ENCODE results near the gene GID4. TPM values are rescaled to one million over a fixed set of nuclear protein-coding genes. Genes with fewer than 3 reads are reported as not detected.
A peak's percentile ranks its signal among the peaks of the same experiment; 100 is the strongest.

The GID4 gene
- total RNA-seq, 1 donor from 2014 or later: 5.1 TPM

DNA sequence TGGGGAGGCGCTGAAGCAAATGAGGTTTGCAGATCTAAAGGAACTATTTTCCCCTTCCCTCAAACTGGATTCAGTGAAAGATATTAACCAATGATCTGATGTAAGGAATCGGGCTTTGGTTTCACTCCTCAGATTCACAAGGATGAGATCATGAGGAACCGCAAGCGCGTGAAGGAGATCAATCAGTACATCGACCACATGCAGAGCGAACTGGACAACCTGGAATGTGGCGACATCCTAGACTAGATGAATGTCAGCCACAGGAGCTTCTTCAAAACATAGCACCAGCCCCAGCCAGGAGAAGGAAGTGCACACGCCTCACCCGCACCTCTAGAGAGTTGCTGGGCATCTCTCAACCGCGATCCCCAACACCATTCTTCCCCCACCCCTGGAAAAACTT lies 22.8 kb upstream of the GID4 start:
- no peak for DNase-seq (ENCODE audit: low read depth in 2 of 2)

DNA sequence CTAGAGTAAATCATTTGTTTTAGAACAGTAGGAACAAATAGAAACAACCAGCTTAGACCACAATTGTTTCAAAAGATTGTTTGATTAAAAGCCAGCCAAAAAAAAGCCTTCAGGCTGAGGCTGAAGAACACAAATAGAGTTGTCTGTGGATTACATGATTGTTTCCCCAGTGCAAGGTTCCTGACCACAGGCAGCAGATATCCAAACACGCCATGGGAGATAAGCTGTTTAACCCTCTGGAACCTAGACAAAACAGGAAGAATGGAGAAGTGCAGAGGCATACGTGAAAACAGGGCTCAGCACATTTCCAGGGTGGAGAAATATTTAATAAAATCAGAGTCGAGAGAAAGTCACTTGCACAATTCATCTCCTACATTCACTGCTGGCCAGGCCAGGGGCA lies 21.2 kb upstream of the GID4 start:
- peak; percentile 48 to 70 for DNase-seq (ENCODE audit: low read depth in 2 of 2)

DNA sequence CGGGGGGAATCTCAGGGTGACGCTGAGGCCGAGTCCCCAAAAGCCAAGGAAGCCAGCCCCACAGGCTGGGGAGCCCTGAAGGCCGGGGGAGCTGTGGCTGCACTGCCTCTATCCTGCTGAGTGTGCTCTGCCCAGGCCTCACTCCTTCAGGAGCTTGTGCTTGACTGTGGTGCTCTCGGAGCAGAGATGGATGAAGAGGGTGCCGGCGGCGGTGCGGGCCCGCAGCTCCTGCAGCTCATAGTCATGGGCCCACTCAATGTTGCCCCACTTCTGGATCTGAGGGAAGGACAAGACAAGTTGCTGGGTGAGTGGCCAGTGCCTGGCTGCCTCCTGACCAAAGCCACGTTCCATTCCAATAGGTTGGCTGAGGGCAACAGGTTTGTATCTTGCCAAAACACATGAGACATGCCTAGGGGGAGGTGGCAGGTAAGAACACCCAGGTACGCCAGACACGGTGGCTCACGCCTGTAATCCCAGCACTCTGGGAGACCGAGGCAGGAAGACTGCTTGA lies 20.7 kb upstream of the GID4 start:
- no peak for DNase-seq (ENCODE audit: low read depth in 2 of 2)

DNA sequence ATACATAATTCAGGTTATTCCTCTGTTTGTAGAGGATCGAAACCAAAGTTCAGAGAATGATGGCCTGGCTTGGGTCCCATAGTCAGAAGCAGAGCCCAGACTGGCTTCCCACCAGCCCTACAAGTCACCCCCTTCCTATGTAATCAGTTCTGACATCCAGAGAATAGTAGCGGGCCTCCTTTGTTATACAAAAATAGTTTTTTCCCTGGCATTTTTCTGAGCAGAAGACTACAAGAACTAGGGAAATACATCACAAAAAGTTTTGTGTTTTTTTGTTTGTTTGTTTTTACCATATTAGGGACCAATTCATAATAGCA lies 19.4 kb upstream of the GID4 start:
- no peak for DNase-seq (ENCODE audit: low read depth in 2 of 2)

DNA sequence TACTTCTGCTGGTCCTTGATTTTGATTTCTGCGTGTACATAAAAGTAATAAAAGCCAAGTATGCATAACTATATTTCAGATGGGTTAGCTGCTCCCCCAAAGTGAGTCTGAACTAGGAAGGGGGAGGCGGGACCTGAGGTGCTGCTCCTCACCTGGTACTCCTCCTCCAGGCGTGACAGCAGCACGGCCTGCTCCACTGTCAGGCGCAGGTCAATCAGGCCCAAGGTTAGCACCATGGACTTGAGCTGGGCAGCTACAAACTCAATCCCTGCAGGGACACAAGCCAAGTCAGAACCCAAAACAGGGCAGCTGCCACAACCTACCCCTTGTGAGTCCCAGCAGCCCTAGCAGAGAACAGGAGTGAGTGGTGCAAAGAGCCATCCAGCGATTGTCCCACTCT lies 18.2 kb upstream of the GID4 start:
- DNase-seq (ENCODE audit: low read depth in 2 of 2): no peak

DNA sequence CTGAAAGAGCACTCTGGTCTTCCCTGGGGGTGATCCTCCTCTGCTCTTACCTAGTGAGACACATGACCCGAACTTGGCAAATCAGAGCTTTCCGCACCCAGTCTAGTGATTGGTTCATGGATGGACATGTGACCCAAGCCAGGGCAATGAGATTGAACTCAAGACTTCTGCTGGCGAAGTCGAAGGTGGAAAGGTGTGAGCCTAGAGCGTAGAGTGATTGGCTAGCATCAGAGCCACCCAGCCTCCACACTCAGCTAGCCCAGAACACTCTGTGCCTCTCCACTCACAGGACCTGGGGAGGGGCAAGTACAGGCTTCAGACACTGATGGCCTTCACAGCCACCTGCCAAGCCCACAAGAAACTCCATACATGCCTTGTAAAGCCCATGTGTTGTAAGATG lies 17.8 kb upstream of the GID4 start:
- DNase-seq (ENCODE audit: low read depth in 2 of 2): no peak

DNA sequence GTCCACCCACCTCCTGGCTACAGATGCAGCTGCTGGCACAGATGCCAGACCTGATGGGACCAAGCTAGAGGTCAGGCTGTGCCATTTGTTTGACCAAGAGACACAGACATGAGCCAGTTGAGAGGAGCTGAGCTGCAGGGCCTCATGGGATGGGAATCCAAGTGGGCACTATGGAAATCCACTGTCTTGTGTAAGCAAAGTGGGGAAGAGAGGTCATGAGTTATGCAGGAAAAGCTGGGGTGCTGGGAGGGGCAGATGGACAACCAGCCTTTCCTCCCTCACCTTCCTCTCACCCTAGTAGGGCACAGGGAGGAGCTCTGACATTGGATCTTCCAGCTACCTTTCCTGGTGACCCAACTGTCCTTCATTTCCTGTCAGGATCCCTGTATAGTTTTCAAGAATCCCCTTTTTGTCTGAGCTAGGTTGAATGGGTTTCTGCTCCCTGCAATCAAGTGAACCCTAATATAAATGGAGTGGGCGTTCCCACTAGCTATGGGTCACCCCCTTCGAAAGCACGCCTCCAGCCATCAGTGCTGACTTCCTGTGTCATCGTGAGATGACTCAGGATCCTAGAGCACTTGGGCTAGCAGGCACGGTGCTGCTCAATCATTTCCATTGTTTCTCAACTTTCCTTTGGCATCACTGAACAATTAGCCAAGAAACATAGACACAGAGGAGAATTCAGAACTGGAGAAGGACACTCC lies 13.8 kb upstream of the GID4 start:
- DNase-seq (ENCODE audit: low read depth in 2 of 2): peak in 1 of 2 donors; percentile 55

DNA sequence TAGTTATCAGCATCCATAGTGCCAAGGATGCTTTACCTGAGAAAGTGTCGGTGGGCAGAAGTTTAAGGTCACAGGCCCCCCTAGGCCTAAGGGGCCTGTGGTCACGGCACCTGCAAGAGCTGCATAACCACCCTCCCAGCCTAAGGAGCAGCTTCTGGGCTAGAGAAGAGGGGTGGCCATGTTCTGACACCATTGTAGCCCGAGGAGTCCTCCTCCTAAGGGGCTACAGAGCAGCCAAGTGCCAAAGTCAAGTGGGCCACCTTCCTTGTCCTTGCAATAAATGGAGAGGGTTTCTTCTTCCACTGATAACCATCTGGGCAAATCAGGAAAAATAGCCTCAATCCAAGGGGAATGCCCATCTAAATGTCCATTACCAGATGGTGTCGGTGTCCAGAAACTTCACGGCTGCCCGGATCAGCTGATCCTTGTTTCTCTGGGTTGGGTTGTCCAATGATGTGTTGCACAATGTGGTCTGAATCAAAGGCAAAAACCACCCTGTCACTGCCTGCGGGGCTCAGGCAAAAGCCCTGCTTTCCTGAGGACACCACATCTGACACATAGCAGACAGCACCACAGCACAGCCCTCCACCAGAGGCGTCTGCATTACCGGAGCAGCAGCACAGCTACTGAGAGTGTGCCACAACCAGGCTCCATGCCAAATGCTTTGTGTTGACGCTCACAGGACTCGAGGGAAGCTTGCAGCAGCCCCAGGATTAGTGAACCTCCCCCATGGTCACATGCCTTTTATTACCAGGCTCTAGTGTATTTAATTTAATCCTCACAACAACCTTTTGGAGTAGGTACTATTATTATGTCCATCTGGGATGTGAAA lies 13.0 kb upstream of the GID4 start:
- DNase-seq (ENCODE audit: low read depth in 2 of 2): peak; percentile 77 to 88

DNA sequence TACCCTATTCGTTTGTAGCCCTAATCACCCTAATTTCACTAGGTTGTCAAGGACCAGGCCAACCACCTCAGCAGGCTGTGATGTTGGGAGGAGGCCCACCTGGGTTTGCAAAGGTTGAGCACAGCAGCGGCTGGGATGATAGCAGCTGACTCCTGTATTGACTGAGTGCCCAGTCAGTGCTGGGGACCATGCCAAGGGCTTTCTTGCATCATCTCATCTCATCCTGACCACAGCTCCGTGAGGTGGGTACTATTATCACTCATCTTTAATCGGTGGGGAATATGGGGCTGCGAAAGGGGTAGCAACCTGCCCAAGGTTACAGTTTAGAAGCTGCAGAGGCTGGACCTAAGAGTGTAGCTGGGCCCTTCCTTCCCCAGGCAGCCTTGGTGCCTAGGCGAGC lies 11.9 kb upstream of the GID4 start:
- DNase-seq (ENCODE audit: low read depth in 2 of 2): no peak

DNA sequence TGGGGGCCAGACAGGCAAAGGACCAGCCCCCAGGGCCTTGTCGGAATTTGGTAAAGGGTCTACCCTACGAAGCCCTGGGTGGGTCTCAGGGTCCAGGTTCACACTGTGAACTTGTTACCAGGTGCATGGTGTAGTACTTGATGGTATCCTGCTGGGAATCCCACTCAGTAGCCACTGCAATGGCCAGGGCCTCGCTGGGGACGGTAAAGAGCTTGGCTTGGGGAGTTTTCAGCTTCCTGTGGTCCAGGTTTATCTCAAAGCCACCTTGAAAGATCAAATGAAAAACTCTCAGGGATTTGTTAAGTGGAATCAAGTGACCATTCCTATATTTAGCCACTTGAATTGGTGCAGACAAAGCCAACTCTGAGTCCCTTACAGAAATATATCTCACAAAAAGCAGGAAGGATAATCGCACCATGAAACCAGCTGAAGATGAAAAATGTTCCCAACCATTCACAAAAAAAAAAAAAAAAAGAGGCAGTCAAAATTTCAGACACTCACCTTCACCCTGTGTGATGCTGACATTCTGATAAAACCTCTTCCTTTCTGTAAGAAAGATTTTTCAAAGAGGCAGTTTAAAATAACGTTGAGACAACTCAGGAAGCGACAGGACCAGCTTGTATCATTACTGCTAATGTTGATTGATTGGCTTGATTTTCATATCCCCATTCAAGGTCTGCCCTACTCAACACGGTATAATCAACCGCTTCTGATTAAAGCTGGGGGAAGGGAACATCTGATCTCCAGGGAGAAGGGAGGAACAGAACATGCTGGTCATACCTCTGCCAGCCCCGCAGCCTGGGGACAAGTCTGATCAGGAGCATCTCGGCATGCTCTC lies 10.9 kb upstream of the GID4 start:
- DNase-seq (ENCODE audit: low read depth in 2 of 2): no peak

DNA sequence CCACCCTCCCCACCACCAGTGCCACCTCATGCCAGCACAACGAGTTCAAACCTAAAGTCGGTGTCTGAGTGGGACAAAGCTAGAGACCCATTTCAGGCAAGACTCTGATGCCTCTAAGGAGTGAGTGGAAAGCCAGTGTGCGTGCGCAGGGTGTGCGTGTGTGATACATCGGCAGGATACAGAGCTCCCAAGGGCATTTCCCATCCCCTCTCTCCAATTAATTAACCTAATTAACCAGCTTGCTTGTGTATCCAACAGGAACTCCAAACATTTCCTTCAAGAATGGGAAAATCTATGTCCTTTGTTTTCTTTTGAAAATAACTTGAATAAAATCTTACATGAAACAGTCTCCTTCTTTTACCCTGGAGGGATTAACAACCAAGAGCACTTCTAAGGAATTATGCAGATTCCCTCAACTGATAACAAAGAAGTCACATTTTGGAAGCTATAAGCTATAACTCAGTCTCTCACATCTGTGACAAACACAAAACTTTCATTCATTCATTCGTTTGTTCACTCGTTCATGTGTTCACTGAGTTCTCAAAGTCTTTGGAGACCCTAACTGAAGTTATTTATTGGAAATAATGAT lies 10.2 kb upstream of the GID4 start:
- DNase-seq (ENCODE audit: low read depth in 2 of 2): no peak

DNA sequence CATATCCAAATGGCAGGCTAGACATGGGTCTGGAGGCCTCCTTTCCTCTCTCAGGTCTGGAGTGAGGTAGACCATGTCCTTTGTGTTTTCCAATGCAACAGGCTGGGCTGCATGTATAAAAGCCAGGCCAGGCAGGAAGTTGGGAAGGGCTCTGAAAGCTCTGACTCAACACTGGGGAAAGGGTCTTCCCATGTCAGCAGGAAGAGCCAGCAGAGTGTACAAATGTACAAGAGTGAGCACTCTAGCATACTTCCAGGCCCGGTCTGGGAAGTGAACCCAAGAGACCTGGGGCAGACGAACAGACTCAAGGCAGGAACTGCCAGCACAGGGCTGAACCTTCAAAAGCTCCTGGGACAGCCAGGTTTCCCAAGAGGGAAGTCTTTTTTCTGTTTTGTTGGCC lies 7.3 kb upstream of the GID4 start:
- DNase-seq (ENCODE audit: low read depth in 2 of 2): peak; percentile 80 to 93

DNA sequence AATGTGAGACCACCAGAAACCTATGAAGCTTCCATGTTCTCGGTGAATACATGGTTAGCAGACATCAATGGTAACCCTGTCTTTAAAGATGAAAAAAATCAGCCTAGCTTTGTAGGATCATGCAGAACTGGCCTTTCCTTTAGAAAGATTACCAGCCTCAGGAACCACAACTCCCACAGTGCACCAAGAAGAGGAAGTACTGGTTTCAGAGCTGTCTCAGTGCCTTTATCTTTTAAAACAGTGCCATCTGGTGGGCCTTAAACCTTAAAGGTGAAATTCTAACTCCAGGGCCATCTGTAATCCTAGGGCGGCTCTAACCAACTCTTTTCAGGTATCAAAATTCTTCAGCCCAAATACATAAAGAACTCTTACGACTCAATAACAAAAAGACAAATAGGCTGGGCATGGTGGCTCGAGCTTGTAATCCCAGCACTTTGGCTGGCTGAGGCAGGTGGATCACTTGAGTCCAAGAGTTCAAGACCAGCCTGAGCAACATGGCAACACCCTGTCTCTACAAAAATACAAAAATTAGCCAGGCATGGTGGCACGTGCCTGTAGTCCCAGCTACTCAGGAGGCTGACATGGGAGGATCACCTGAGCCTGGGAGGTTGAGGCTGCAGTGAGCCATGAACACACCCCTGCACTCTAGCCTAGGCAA lies 5.6 kb upstream of the GID4 start:
- peak; percentile 87 to 91 for DNase-seq (ENCODE audit: low read depth in 2 of 2)

DNA sequence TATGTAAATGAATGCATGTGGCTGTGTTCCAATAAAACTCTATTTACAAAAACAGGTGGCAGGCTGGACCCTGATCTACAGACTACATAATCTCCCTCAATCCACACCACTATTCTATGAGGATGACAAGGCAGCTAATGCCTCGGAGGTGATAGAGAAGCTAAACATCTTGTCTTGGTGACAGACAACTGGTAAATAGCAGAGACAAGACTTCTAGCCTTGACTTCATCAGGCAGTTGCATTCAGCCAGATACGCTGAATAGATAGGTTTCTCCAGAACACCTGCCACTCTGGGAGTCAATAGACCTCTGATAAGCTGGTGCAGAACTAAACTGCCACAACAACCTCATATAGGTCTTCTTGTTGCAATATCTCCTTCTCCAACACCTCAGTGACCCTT lies 3.5 kb upstream of the GID4 start:
- no peak for DNase-seq (ENCODE audit: low read depth in 2 of 2)

DNA sequence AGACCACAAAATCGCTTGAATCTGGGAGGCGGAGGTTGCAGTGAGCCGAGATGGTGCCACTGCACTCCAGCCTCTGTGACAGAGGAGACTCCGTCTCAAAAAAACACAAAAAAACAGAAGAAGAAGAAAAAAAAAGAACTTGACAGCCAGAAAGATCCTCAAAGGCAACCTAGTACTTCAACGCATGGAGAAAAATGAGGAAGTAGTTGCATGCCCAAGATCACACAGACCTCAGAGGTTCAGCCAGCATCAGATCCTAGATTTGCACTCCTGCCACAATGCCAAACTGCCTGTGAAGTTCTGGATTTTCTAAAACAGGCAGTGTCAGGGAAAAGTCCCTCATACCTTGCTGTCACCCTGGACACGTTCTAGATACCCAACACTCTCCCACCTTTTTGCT lies 1.7 kb upstream of the GID4 start:
- no peak for DNase-seq (ENCODE audit: low read depth in 2 of 2)

DNA sequence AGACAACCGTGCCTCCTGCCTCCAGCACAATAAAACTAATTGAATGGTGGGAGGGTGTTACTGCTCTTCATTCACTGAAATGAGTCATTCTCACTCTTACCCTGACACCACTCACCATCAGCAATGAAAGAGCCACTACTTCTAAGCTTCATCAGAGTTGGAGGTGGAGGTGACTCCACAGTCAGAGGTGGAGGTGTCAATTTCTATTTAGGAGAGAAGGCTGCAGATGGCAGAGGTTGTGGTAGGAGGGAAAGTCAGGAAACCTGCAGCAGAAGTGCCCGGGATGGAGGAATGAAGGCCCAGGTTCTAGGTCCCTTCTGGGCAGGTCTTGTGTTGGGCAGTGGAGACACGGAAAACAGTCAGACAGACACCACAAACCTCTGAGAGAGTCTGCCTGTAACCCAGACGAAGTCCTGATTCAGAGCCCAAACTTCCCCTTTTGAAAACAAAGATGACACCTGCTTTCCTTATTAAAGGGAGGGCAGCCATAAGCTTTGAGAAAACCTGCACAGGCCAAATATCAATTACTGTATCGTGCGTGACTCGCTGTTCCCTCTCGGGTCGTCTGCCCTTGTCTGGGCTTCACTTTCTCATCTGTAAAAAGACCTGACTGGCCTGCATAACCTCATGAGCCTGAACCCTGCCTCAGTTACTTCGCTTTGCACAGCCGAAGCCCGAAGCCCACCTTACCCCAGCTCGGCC lies 908 bp upstream of the GID4 start:
- no peak for DNase-seq (ENCODE audit: low read depth in 2 of 2)

DNA sequence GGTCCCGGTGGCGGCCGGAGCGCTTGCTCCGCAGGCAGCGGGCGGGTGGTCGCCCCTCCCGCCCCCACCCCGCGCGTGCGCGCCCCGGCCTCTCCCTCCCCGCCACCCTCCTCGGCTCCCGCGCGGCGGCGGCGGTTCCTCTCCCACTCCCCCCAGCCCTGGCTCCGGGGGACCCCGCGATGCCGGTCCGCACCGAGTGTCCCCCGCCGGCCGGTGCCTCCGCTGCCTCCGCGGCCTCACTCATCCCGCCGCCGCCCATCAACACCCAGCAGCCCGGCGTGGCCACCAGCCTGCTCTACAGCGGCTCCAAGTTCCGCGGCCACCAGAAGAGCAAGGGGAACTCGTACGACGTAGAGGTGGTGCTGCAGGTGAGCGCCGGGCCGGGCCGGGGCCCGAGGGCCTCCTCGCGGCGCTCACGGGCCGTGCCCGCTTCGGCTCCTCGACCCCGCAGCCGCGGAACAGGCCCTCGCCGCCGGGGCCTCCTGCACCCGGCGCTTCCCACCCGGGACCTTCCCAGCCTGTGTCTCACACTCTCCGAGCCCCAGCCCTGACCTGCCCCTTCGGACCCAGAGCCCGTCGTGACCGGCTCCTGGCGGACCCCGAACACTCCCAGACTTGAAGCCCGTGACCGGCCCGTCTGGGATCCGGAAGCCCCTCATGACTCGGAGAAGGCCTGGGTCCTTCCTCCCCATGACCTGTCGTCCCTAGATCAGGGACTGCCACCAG lies 490 bp downstream of the GID4 start:
- DNase-seq (ENCODE audit: low read depth in 2 of 2): peak in 1 of 2 donors; percentile 24

DNA sequence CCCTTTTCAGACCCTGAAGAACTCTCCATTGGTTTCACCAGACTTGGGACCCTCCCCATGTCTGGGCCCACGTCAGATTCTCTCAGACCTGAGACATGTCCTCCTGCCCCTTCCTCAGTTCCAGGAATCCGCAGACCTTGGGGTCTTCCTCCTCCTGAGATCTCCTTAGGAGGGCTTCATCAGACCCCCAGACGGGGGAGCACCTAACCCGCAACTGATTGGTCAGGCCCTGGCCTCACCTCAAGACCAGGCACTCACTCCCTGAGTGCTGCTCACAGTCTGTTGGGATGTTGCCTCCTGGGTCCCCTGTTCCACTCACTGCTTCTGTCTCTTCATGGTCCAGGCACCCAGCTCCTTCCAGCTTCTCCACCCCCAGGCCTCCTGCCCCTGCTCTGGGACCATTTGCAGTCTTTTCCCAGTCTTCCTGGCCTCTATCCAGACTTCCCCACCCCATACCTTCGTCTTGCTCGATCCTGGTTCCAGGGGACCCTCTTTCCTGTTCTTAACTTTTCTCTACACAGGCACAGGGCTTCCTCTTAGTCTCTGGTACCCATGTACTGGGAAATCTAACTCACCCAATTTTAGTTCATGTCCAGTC lies 1.2 kb downstream of the GID4 start:
- DNase-seq (ENCODE audit: low read depth in 2 of 2): no peak

DNA sequence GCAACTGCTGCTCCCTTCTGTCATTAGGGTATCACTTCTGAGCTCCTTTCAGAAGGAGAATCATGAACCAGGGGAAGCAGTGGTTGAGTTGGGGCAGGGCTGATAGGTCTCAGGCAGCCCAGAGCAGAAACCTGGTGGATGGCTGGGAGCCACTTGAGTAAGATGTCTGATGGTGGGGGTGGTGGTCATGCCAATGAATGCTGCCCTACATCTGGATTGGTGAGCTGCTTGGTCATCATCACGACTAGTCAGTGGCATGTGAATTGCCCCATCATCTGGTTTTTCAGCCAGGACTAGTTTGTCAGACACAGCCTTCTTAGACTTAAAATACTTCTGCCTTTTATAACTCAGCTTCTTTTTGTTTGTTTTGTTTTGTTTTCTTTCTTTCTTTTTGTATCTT lies 2.6 kb downstream of the GID4 start:
- DNase-seq (ENCODE audit: low read depth in 2 of 2): no peak

DNA sequence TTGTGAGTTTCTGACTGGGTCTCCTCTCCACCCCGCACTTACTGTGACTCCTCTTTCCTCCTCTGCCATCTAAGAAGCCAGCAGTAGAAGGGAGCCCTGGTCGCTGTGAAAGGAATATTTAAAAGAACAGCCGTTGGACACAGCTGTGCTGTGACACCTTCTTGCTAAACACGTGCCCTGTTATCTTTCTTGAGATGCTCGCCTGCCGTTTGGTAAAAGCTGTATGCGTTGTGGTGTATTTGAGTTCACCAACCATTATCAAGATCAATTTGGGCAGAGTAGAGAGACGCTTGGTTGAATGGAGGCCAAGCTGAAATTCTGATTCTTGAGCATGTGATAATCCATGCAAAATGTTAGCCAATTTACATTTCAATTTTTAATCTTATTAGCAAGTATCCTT lies 3.8 kb downstream of the GID4 start:
- DNase-seq (ENCODE audit: low read depth in 2 of 2): no peak

Measured in dermis microvascular lymphatic vessel endothelial cell (primary cell).